Chondrocyte (in vitro differentiated cells): Measurements from ENCODE around the gene FRZB. TPM values are rescaled to one million over a fixed set of nuclear protein-coding genes. Genes with fewer than 3 reads are reported as not detected.

Experiments
- DNase-seq: peaks from one replicate; pipeline ENCODE4 v3.0.0; 2021; ENCODE audit warnings: mixed read lengths, low spot score
- H3K27ac Mint-ChIP-seq: one replicate; pipeline ENCODE4 v1.8.0; 2021; ENCODE audit warnings: mild to moderate bottlenecking, moderate library complexity, mixed read lengths; ENCODE audit not compliant: unreplicated experiment
- H3K27me3 Mint-ChIP-seq: 2 replicates; pipeline ENCODE4 v1.8.0; 2021; ENCODE audit warnings: low read depth, mixed read lengths
- H3K36me3 Mint-ChIP-seq: 2 replicates; pipeline ENCODE4 v1.8.0; 2021; ENCODE audit warnings: low read depth, mixed read lengths
- H3K4me1 Mint-ChIP-seq: 2 replicates; pipeline ENCODE4 v1.8.0; 2021; ENCODE audit warnings: low read depth, mild to moderate bottlenecking, mixed read lengths
- H3K4me3 Mint-ChIP-seq: one replicate; pipeline ENCODE4 v1.8.0; 2021; ENCODE audit warnings: mild to moderate bottlenecking, moderate library complexity, mixed read lengths; ENCODE audit not compliant: unreplicated experiment
- H3K9me3 Mint-ChIP-seq: 2 replicates; pipeline ENCODE4 v1.8.0; 2021; ENCODE audit warnings: low read depth, mixed read lengths
- CTCF ChIP-seq: fragments of 200-600 bp; sonication (generic); IDR thresholded peaks from 2 replicates; pipeline ENCODE4 v1.5.0; 2021; ENCODE audit warnings: antibody characterized with exemption, mild to moderate bottlenecking, moderate library complexity
- total RNA-seq: library from RNA; stranded (reverse); gene quantifications from 3 replicates; pipeline ENCODE4 v1.2.1, GENCODE V29; 2021

Gene FRZB
- total RNA-seq, 1 donor from 2014 or later = 15.0 TPM

- peak; percentile 79 for DNase-seq
- no peak overlapping the region for H3K27ac Mint-ChIP-seq
- no peak for TF ChIP-seq CTCF
- H3K4me3 Mint-ChIP-seq = peak overlapping the region; percentile 80
- H3K27me3 Mint-ChIP-seq = no peaks in the 10 kb centered on the region
- no peaks in the 10 kb centered on the region for H3K9me3 Mint-ChIP-seq
- peaks cover 59% of the 10 kb centered on the region for H3K4me1 Mint-ChIP-seq
- H3K36me3 Mint-ChIP-seq = no peaks in the 10 kb centered on the region
These were observed 359 bp downstream of the FRZB start for GRCh38 chr2:182866095-182866460.

- H3K9me3 Mint-ChIP-seq = no peaks in the 10 kb centered on the region
- TF ChIP-seq CTCF = no peak
- no peaks in the 10 kb centered on the region for H3K27me3 Mint-ChIP-seq
- H3K4me1 Mint-ChIP-seq = peaks cover 59% of the 10 kb centered on the region
- H3K27ac Mint-ChIP-seq = no peak overlapping the region
- no peak for DNase-seq
- H3K36me3 Mint-ChIP-seq = peaks cover 2% of the 10 kb centered on the region
- no peak overlapping the region for H3K4me3 Mint-ChIP-seq
These were observed 1.4 kb downstream of the FRZB start for GRCh38 chr2:182864949-182865570.

GRCh38 chr2:182863642-182864041, 2.8 kb downstream of the FRZB start:
- Mint-ChIP-seq H3K4me1 (peaks cover 59% of the 10 kb centered on the region), H3K36me3 (peaks cover 2% of the 10 kb centered on the region), H3K9me3 (no peaks in the 10 kb centered on the region), H3K27ac (no peak overlapping the region), H3K4me3 (no peak overlapping the region), H3K27me3 (no peaks in the 10 kb centered on the region)
- TF ChIP-seq CTCF = no peak
- DNase-seq = no peak

GRCh38 chr2:182862091-182862490, 4.3 kb downstream of the FRZB start:
- Mint-ChIP-seq H3K4me1 (peaks cover 52% of the 10 kb centered on the region), H3K36me3 (peaks cover 2% of the 10 kb centered on the region), H3K4me3 (no peak overlapping the region), H3K9me3 (peaks cover 3% of the 10 kb centered on the region), H3K27ac (peak overlapping the region; percentile 29), H3K27me3 (no peaks in the 10 kb centered on the region)
- no peak for DNase-seq
- no peak for TF ChIP-seq CTCF

GRCh38 chr2:182860858-182861257, 5.6 kb downstream of the FRZB start:
- Mint-ChIP-seq H3K4me1 (peaks cover 42% of the 10 kb centered on the region), H3K9me3 (peaks cover 8% of the 10 kb centered on the region), H3K27me3 (no peaks in the 10 kb centered on the region), H3K27ac (no peak overlapping the region), H3K36me3 (peaks cover 2% of the 10 kb centered on the region), H3K4me3 (no peak overlapping the region)
- TF ChIP-seq CTCF = no peak
- no peak for DNase-seq
